Omental fat pad (tissue), 4 donors: ENCODE data around the gene GPR89B. TPM values are rescaled to one million over a fixed set of nuclear protein-coding genes. Genes with fewer than 3 reads are reported as not detected.
"Not testable (repeated sequence)": the region's sequence is repeated elsewhere in the genome, so short reads cannot be mapped to it uniquely, and the experiment has no call there.

Source experiments
- ATAC-seq: fragments of 150-250 bp; one replicate; pipeline ENCODE4 v1.9.1; 2016; ENCODE audit warnings: mild to moderate bottlenecking, moderate library complexity; ENCODE audit not compliant: low FRiP score
- DNase-seq: peaks from one replicate; pipeline ENCODE4 v3.0.0-alpha.2; 2019; ENCODE audit warnings: low spot score
- CTCF ChIP-seq, 3 donors: fragments of 450-650 bp; IDR thresholded peaks; one replicate each; pipeline ENCODE4 v1.5.1; 2016 to 2017; ENCODE audit warnings: antibody characterized with exemption in 3 of 3, mild to moderate bottlenecking in 3 of 3, moderate library complexity in 2 of 3
- total RNA-seq, 4 donors: library from RNA; depleted of rRNA; stranded (reverse); fragments of >200 nt; gene quantifications; one replicate each; pipeline ENCODE4 v1.1.0, GENCODE V29; 2016

Gene GPR89B
- total RNA-seq, 4 donors from 2014 or later: 8.5 to 22.7 (median 12.5) TPM

- ATAC-seq (no peak), DNase-seq (no peak)
- TF ChIP-seq CTCF (IDR thresholded peaks at IDR 0.05): no peak
Measured at GRCh38 chr1:147912553-147912952, 15.7 kb upstream of the GPR89B start.

- ATAC-seq (no peak), DNase-seq (no peak)
- no peak for TF ChIP-seq CTCF (IDR thresholded peaks at IDR 0.05)
Measured at GRCh38 chr1:147913362-147913942, 14.8 kb upstream of the GPR89B start.

GRCh38 chr1:147919896-147920295 lies 8.3 kb upstream of the GPR89B start:
- no peak for DNase-seq
- ATAC-seq: no peak

GRCh38 chr1:147924813-147925212 lies 3.4 kb upstream of the GPR89B start:
- ATAC-seq: no peak
- DNase-seq: no peak

More at GRCh38 chr1:147919896-147920295, 8.3 kb upstream of the GPR89B start:
- TF ChIP-seq CTCF (IDR thresholded peaks at IDR 0.05): no peak

GRCh38 chr1:147927215-147927614 lies 1.0 kb upstream of the GPR89B start:
- ATAC-seq, DNase-seq: not testable (repeated sequence)

More at GRCh38 chr1:147924813-147925212, 3.4 kb upstream of the GPR89B start:
- no peak for TF ChIP-seq CTCF (IDR thresholded peaks at IDR 0.05)

- not testable (repeated sequence) for ATAC-seq, DNase-seq
Measured at GRCh38 chr1:147927689-147928088, 531 bp upstream of the GPR89B start.

GRCh38 chr1:147931137-147931536 lies 2.9 kb downstream of the GPR89B start:
- ATAC-seq, DNase-seq: not testable (repeated sequence)

GRCh38 chr1:147935296-147935695 lies 7.1 kb downstream of the GPR89B start:
- not testable (repeated sequence) for ATAC-seq, DNase-seq

GRCh38 chr1:147940456-147940855 lies 12.2 kb downstream of the GPR89B start:
- not testable (repeated sequence) for DNase-seq, ATAC-seq

GRCh38 chr1:147942563-147942962 lies 14.3 kb downstream of the GPR89B start:
- DNase-seq, ATAC-seq: not testable (repeated sequence)

GRCh38 chr1:147949517-147949916 lies 21.3 kb downstream of the GPR89B start:
- DNase-seq, ATAC-seq: not testable (repeated sequence)

GRCh38 chr1:147958906-147959305 lies 30.7 kb downstream of the GPR89B start:
- DNase-seq, ATAC-seq: not testable (repeated sequence)

GRCh38 chr1:147959680-147960079 lies 31.5 kb downstream of the GPR89B start:
- not testable (repeated sequence) for ATAC-seq, DNase-seq

GRCh38 chr1:147964575-147964974 lies 36.4 kb downstream of the GPR89B start:
- ATAC-seq, DNase-seq: not testable (repeated sequence)

- not testable (repeated sequence) for DNase-seq, ATAC-seq
Measured at GRCh38 chr1:147966657-147967056, 38.4 kb downstream of the GPR89B start.
